TTC549 (cell line): ENCODE measurements around the gene BNC1.
"Not testable (repeated sequence)": the region's sequence is repeated elsewhere in the genome, so short reads cannot be mapped to it uniquely, and the experiment has no call there.

Experiments used
- FAIRE-seq: peaks from 2 replicates; lab custom pipeline; 2012; peaks lifted over from hg19 to GRCh38; lab: Jason Lieb, UNC

The BNC1 gene

DNA sequence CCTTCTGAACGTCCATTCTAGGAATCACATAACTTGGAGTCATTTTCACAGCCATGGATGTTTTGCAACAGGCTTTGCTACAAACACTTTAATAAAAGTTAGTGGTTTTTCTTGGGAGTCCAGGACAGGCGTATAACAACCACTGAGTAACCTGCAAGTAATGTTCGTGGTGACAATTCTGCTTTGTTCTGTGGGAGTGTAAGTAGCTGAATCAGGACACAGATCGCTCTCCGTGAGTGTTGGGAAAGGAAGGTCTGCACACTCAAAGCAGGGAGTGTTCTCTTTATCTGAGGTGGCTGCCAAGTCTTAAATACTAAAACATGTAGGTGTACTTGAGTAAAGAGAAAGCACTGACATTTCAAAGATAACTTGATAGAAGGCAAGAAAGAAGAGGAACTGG lies 7.9 kb upstream of the BNC1 start:
- no peak for FAIRE-seq

DNA sequence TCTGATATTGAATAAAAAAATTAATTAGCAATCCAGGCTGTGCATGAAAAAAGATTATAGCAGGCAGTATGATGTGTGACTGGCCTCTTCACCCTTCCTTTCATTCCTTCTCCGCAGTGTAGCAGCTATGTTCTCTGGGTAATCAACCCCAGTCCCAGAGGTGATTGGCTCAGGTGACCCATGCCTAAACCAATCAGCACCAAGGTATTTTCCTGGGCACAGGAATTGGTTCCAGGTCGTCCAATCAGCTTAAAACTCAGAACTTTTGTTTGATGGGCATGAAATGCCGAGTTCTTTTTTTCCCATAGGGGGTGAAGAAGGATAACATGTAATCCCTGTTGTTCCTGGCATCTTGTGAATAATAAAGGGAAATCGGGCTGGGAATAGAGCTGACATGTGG lies 5.8 kb upstream of the BNC1 start:
- FAIRE-seq = no peak

GRCh38 chr15:83289160-83289559 lies 4.7 kb upstream of the BNC1 start:
- no peak for FAIRE-seq

DNA sequence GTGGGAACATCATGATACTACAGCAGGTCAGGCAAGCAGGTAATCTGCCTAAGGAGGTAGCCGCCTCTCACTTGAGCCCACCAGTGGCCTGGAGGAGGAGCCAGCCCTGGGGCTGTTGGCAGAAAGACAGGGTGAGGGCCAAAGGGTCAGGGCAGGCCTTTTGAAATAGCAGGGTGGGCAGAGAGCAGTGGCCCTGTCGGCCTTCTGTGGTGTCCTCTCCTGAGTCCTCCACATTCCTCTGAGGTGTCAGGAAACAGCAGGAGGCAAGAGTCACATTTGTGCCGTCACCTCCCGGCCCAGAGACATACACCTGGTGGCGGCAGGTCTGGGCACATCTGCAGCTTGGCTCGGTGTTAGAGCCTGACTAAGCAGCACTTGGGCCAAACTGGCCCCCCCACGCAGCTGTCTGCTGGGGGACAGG lies 3.9 kb upstream of the BNC1 start:
- FAIRE-seq = no peak

GRCh38 chr15:83287541-83288027 lies 3.1 kb upstream of the BNC1 start:
- no peak for FAIRE-seq

DNA sequence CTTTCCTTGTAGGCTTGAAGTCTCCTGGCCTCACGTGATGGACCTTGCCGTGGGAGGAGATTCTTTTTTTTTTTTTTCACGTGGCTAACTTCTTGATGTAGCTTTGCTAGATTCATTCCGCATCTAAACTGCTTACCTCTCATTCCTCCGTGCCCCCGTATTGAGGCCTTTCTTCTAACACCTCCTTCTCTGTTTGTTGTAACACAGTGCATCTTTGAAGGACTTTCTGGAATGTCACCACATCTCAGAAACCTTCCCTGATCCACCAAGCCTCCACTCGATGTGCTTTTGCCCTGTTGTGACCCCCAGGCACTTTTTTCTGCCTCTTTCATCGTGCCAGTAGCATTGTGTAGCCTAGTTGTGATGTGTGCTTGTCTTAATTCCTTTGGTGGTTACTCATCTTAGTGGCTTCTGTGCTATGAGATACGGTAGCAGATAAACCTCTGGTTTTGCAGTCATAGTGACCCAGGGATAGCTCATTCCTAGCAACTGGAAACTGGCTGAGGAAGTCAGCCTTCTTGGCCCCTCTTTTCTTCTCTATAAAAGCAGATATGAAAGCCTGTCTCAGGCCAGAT lies 1.6 kb upstream of the BNC1 start:
- FAIRE-seq = no peak

DNA sequence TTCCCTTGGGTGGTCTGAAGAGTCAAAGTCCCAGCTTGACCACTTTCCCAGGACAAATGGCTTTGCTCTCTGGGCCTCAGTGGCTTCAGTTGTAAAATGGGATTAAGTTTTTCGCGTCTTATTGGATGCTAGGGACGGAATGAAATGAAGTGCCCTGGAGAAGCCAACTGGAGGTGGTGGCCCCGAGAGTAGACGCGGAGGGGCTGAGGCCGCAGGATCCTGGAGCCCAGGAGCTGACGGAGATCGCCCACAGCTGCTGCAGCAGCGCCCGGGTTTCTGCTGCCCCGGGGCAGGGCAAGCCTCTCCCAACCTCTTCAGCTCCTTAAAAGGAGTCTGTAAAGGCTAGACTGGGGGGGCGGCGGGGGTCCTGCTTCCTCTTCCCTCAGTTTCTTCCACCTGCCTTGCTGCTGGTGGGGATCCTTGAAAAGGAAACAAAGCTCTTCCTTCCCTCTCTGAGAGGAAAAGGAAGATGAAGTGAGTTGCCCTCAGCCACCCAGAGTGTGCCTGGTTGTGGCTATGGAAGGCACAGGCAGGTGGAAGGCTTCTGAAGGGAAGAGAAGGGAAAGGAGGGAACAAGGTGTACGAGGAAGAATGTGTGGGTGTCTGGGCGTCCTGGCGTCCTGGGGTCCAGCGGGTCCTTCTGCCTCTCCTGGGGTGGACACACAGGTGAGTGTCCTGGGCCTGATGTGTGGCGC lies 967 bp upstream of the BNC1 start:
- no peak for FAIRE-seq

DNA sequence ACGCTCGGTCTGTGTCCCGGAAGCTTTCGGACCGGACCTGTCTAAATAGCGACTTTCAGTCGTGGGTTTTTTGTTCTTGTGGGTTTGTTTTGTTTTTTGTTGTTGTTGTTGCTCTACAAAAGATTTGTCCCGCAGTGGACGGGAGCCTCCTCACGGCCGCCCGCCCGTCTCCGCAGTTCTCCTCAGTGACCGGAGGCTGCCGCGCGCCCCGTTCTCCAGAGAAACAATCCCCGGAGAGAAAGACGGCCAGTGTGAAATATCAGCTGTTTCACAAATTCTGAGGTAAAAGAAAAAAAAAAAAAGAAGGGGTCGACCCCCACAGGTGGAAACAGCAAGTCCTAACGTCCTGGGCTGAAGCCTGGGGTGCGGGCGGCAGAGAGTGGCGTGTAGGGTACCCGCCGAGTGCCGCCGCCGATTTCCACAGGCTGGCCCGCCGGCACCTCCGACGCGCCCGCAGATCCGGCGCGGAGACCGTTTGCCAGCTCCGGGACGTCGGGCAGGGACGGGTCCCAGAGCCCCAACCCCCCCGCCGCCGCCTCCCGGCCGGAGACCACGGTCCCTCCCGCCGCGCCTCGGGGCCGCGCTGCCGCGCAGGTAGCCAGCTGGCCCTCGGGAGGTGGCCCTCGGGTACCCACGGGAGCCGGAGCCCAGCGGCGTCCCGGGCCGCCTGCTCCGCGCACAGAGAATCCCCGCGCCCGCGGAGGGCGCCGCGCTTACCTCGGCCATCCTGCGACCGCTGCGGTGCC lies 478 bp downstream of the BNC1 start:
- FAIRE-seq = no peak

- FAIRE-seq = no peak
These were observed 1.2 kb downstream of the BNC1 start for GRCh38 chr15:83283138-83283812.

DNA sequence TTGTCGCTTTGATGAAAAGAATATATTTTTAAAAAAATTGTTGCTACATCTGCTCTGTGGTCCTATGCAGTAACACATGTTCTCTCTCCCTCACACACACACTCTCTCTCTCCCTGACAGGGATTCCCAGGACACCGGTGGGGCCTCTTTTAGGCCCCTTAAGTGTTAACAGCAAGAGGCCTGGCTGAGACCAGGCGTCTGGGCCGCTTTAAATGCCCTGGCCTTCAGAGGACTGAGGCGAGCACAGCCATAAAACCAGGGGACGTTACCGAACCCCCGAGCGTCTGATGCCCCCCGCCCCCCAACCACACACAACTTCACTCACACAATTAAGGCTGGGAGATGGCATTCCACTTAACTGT lies 1.7 kb downstream of the BNC1 start:
- FAIRE-seq = no peak

GRCh38 chr15:83282141-83282540 lies 2.3 kb downstream of the BNC1 start:
- FAIRE-seq = no peak

- no peak for FAIRE-seq
These were observed 6.3 kb downstream of the BNC1 start for GRCh38 chr15:83278191-83278590.

GRCh38 chr15:83276661-83277060 lies 7.8 kb downstream of the BNC1 start:
- FAIRE-seq = no peak

GRCh38 chr15:83275412-83275811 lies 9.1 kb downstream of the BNC1 start:
- no peak for FAIRE-seq

DNA sequence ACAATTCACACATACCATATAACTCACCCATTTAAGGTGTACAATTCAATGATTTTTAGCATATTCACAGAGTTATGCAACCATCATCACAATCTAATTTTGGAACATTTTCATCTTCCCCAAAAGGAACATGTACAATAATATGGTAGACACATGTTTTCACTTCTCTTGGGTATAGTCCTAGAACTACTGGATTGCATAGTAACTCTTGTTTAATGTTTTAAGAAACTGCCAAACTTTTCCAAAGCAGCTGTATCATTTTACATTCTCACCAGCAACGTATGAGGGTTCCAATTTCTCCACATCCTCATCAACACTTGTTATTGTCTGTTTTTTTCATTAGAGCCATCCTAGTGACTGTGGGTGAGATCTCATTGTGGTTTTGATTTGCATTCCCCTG lies 14.3 kb downstream of the BNC1 start:
- FAIRE-seq = no peak

GRCh38 chr15:83268147-83268546 lies 16.3 kb downstream of the BNC1 start:
- FAIRE-seq = no peak

- FAIRE-seq = no peak
These were observed 21.7 kb downstream of the BNC1 start for GRCh38 chr15:83262594-83263315.

DNA sequence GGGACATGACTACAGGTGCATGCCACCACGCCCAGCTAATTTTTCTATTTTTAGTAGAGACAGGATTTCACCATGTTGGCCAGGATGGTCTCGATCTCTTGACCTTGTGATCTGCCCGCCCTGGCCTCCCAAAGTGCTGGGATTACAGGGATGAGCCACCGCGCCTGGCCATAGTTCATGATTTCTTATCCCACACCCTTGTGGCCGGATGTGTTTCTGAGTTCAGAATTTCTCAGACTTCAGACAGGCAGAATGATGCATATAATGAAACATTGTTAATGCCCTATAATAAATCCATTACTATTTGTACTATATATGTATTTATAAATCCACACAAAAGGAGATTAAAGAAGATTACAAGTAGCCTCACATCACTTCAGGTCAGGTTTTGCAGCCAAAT lies 22.3 kb downstream of the BNC1 start:
- FAIRE-seq = not testable (repeated sequence)

DNA sequence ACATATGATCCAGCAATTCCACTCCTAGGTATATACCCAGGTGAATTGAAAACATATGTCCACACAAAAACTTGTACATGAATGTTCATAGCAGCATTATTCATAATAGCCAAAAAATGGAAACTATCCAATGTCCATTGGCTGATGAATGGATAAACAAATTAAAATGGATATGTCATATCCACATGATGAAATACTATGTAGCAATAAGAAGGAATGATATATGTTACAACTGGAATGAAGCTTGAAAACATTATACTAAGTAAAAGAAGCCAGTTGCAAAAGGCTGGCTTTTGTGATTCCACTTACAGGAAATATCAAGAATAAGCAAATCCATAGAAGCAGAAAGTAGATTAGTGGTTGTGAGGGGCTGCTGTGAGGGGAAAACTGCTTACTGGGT lies 33.7 kb downstream of the BNC1 start:
- FAIRE-seq = no peak

DNA sequence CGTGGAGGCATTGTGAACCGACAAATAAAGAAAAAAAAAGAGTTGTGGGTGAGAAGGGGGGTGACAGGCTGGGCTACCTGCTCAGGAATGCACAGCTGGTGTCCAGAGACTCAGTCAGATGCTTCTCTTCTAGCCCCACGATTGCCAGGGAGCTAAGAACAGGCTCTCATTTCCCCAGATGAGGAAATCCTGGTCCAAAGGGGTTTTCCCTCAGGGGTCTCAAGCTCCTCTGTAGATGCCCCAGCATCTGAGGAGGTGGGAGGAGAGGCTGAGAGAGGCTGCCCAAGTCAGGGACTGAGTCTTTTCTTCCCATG lies 35.5 kb downstream of the BNC1 start:
- no peak for FAIRE-seq

DNA sequence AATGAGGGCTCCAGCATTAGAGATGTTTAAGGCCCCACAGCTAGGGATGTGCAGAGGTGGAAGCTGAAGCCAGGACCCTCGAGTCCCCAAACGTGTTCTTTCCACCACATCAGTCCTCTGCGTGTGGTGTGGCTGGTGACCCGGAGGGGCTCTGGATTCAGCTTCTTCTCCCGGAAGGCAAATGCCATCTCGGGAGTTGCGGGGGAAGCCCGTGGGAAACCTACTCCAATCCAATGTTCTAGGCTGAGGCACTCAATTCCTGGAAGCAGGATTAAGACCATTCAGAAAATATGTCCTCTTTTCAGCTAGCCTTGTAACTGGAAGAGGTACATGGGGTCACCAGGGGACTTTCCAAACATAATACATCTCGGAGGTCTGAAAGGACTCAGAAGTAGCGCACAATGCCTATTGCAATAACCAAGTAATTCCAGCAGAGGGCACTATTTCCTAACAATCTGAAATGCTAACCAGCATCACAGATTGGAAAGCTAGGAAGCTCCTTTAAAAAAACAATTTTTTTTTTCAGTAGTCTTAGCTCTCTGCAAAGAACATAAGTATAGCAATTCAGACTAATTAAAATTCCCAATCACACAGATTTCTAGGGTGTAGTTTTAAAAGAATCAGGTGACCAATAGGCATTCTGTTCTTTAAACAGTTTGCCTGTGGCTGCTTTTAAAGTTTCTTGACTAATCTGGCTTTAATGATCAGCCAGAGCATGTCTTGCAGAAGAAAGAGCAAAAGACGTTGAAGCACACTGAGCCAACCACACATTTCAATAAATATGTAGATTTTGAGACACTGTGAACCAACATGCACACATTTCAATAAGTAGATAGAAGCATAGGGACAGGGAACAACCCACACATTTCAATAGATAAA lies 36.1 kb downstream of the BNC1 start:
- FAIRE-seq = peak; percentile 79

DNA sequence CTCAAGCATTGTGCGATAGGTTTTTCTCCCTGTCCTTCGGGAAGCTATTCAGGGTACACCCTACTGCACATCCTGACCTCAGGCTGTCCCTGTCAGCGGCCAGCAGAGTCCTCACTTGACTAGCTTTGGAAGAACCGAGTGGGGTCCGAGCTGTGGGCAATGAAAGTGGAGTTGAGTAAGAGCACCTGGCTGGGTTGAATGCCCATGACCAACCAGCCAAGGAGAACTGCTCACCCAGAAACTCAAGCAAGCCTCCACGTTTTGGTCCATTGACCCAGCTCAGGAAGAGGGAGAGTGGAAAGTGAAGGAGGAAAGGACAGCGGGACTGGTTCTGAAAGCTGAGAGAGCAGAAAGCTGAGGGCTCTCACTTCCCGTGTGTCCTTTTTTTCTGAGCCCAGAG lies 40.8 kb downstream of the BNC1 start:
- FAIRE-seq = no peak
